ENCODE results near the gene ABHD12B.
"Not testable (repeated sequence)": the region's sequence is repeated elsewhere in the genome, so short reads cannot be mapped to it uniquely, and the experiment has no call there.

The ABHD12B gene

GRCh38 chr14:50897005-50897404 is 25.2 kb downstream of the ABHD12B start:
- not testable (repeated sequence) for DNase-seq (ENCODE audit: low read depth)

- DNase-seq (ENCODE audit: low read depth): no peak
Measured at GRCh38 chr14:50897658-50898175, 25.9 kb downstream of the ABHD12B start.

GRCh38 chr14:50901361-50901760 is 29.5 kb downstream of the ABHD12B start:
- no peak for DNase-seq (ENCODE audit: low read depth)

- DNase-seq (ENCODE audit: low read depth): no peak
Measured at GRCh38 chr14:50904719-50905118, 32.9 kb downstream of the ABHD12B start.

GRCh38 chr14:50906326-50907065 is 34.6 kb downstream of the ABHD12B start:
- DNase-seq (ENCODE audit: low read depth): no peak

GRCh38 chr14:50910495-50911420 is 38.9 kb downstream of the ABHD12B start:
- DNase-seq (ENCODE audit: low read depth): no peak

GRCh38 chr14:50917449-50917848 is 45.6 kb downstream of the ABHD12B start:
- DNase-seq (ENCODE audit: low read depth): no peak

GRCh38 chr14:50919524-50919923 is 47.7 kb downstream of the ABHD12B start:
- DNase-seq (ENCODE audit: low read depth): peak; percentile 30

GRCh38 chr14:50920482-50921230 is 48.8 kb downstream of the ABHD12B start:
- peak; percentile 87 for DNase-seq (ENCODE audit: low read depth)

- no peak for DNase-seq (ENCODE audit: low read depth)
Measured at GRCh38 chr14:50922803-50923202, 51.0 kb downstream of the ABHD12B start.

- no peak for DNase-seq (ENCODE audit: low read depth)
Measured at GRCh38 chr14:50924236-50924635, 52.4 kb downstream of the ABHD12B start.

GRCh38 chr14:50924843-50925242 is 53.0 kb downstream of the ABHD12B start:
- peak; percentile 14 for DNase-seq (ENCODE audit: low read depth)

GRCh38 chr14:50926851-50927386 is 55.1 kb downstream of the ABHD12B start:
- no peak for DNase-seq (ENCODE audit: low read depth)

- DNase-seq (ENCODE audit: low read depth): peak; percentile 81
Measured at GRCh38 chr14:50928002-50928635, 56.3 kb downstream of the ABHD12B start.

- no peak for DNase-seq (ENCODE audit: low read depth)
Measured at GRCh38 chr14:50929506-50929905, 57.7 kb downstream of the ABHD12B start.

GRCh38 chr14:50931559-50931958 is 59.7 kb downstream of the ABHD12B start:
- no peak for DNase-seq (ENCODE audit: low read depth)

- no peak for DNase-seq (ENCODE audit: low read depth)
Measured at GRCh38 chr14:50932156-50932555, 60.3 kb downstream of the ABHD12B start.

- no peak for DNase-seq (ENCODE audit: low read depth)
Measured at GRCh38 chr14:50932592-50933495, 61.0 kb downstream of the ABHD12B start.

- DNase-seq (ENCODE audit: low read depth): no peak
Measured at GRCh38 chr14:50935126-50936015, 63.5 kb downstream of the ABHD12B start.

Measured in fibroblast of gingiva (primary cell).